Smooth muscle cell (in vitro differentiated cells): Measurements from ENCODE around the gene PRR15L. TPM values are rescaled to one million over a fixed set of nuclear protein-coding genes. Genes with fewer than 3 reads are reported as not detected.
A peak's percentile ranks its signal among the peaks of the same experiment; 100 is the strongest.

Source experiments
- DNase-seq: peaks from one replicate; lab custom pipeline; 2025; ENCODE audit not compliant: unreplicated experiment; lab: John Stamatoyannopoulos, UW
- H2AFZ ChIP-seq: fragments of 200-600 bp; sonication (generic); 2 replicates; pipeline ENCODE4 v1.6.0; 2016; ENCODE audit warnings: antibody characterized with exemption, low read depth, mild to moderate bottlenecking
- H3F3A ChIP-seq: fragments of 200-600 bp; sonication (generic); 2 replicates; pipeline ENCODE4 v1.6.0; 2017; ENCODE audit warnings: antibody characterized with exemption, low read depth
- H3K27ac ChIP-seq: fragments of 200-600 bp; sonication (generic); 2 replicates; pipeline ENCODE4 v1.5.1; 2016; ENCODE audit warnings: low read depth, mild to moderate bottlenecking
- H3K27me3 ChIP-seq: fragments of 200-600 bp; sonication (generic); 2 replicates; pipeline ENCODE4 v1.6.1; 2016; ENCODE audit warnings: low read depth, mild to moderate bottlenecking
- H3K36me3 ChIP-seq: fragments of 200-600 bp; sonication (generic); 2 replicates; pipeline ENCODE4 v1.5.1; 2016; ENCODE audit warnings: low read depth
- H3K4me1 ChIP-seq: fragments of 200-600 bp; sonication (generic); 2 replicates; pipeline ENCODE4 v1.5.1; 2016; ENCODE audit warnings: low read depth
- H3K4me2 ChIP-seq: fragments of 200-600 bp; sonication (generic); 2 replicates; pipeline ENCODE4 v1.6.0; 2016; ENCODE audit warnings: mild to moderate bottlenecking
- H3K4me3 ChIP-seq: fragments of 200-600 bp; sonication (generic); 2 replicates; pipeline ENCODE4 v1.5.1; 2016; ENCODE audit warnings: mild to moderate bottlenecking
- H3K79me2 ChIP-seq: fragments of 200-600 bp; sonication (generic); 2 replicates; pipeline ENCODE4 v1.6.0; 2016; ENCODE audit warnings: low read depth, mild to moderate bottlenecking
- H3K9ac ChIP-seq: fragments of 200-600 bp; sonication (generic); 2 replicates; pipeline ENCODE4 v1.6.0; 2016; ENCODE audit warnings: low read depth
- H3K9me3 ChIP-seq: fragments of 200-600 bp; sonication (generic); replicated peaks from 2 replicates; pipeline ENCODE4 v1.5.1; 2016; ENCODE audit warnings: low read depth
- H4K20me1 ChIP-seq: fragments of 200-600 bp; sonication (generic); 2 replicates; pipeline ENCODE4 v1.6.0; 2016; ENCODE audit warnings: low read depth
- CTCF ChIP-seq: fragments of 200-600 bp; sonication (generic); IDR thresholded peaks from 2 replicates; pipeline ENCODE4 v1.5.1; 2017; ENCODE audit warnings: borderline replicate concordance, mild to moderate bottlenecking, antibody characterized with exemption; ENCODE audit not compliant: insufficient read depth, poor library complexity, severe bottlenecking
- WGBS: methylation state at CpG from one replicate; pipeline ENCODE4 v1.1.7; 2016; ENCODE audit warnings: low lambda C conversion rate; 5-methylcytosine and 5-hydroxymethylcytosine counted together
- polyA plus RNA-seq: library from polyadenylated mRNA; unstranded; fragments of >200 nt; fragmentation: Nextera tagmentation; extraction: Ambion mirVana; gene quantifications from 2 replicates; pipeline ENCODE4 v1.2.1, GENCODE V29; 2016
- total RNA-seq: library from RNA; depleted of rRNA; stranded (reverse); fragments of >200 nt; gene quantifications from 2 replicates; pipeline ENCODE4 v1.2.3, GENCODE V29; 2014

The PRR15L gene
- total and polyA plus RNA-seq, 2 experiments from 2014 or later: not detected

GRCh38 chr17:47993031-47993564 lies 35.4 kb upstream of the PRR15L start:
- Histone ChIP-seq H3K79me2 (no peaks in the 10 kb centered on the region), H3K9ac (no peak overlapping the region), H3K27me3 (no peaks in the 10 kb centered on the region), H3K4me2 (no peak overlapping the region), H3F3A (no peaks in the 10 kb centered on the region), H3K27ac (no peak overlapping the region), H2AFZ (no peak overlapping the region), H3K4me1 (peaks cover 66% of the 10 kb centered on the region), H4K20me1 (no peaks in the 10 kb centered on the region), H3K9me3 (no peaks in the 10 kb centered on the region), H3K4me3 (no peak overlapping the region), H3K36me3 (no peaks in the 10 kb centered on the region)
- DNase-seq: no peak
- TF ChIP-seq CTCF: no peak
- 67% methylated on average over 9 of the region's 9 CpGs for WGBS

- TF ChIP-seq CTCF: no peak
- 77% methylated on average over 4 of the region's 4 CpGs for WGBS
- Histone ChIP-seq H3K4me2 (no peak overlapping the region), H3K9me3 (no peaks in the 10 kb centered on the region), H3K27me3 (no peaks in the 10 kb centered on the region), H3K79me2 (no peaks in the 10 kb centered on the region), H3F3A (peaks cover 6% of the 10 kb centered on the region), H3K27ac (no peak overlapping the region), H3K9ac (no peak overlapping the region), H3K4me3 (no peak overlapping the region), H3K4me1 (peaks cover 75% of the 10 kb centered on the region), H2AFZ (no peak overlapping the region), H3K36me3 (no peaks in the 10 kb centered on the region), H4K20me1 (no peaks in the 10 kb centered on the region)
- DNase-seq: no peak
Measured at GRCh38 chr17:47992216-47992615, 34.5 kb upstream of the PRR15L start.

- H2AFZ ChIP-seq: peak overlapping the region; percentile 77
- H3K27me3 ChIP-seq: no peaks in the 10 kb centered on the region
- peaks cover 6% of the 10 kb centered on the region for H3F3A ChIP-seq
- H3K4me3 ChIP-seq: no peak overlapping the region
- H3K79me2 ChIP-seq: no peaks in the 10 kb centered on the region
- no peaks in the 10 kb centered on the region for H4K20me1 ChIP-seq
- DNase-seq: no peak
- no peak overlapping the region for H3K9ac ChIP-seq
- H3K4me2 ChIP-seq: no peak overlapping the region
- TF ChIP-seq CTCF: no peak
- no peak overlapping the region for H3K27ac ChIP-seq
- H3K9me3 ChIP-seq: no peaks in the 10 kb centered on the region
- H3K4me1 ChIP-seq: peaks cover 81% of the 10 kb centered on the region
- 56% methylated on average over 14 of the region's 14 CpGs for WGBS
- H3K36me3 ChIP-seq: no peaks in the 10 kb centered on the region
Measured at GRCh38 chr17:47990962-47991731, 33.5 kb upstream of the PRR15L start.

- Histone ChIP-seq H3F3A (peaks cover 6% of the 10 kb centered on the region), H3K79me2 (no peaks in the 10 kb centered on the region), H3K9me3 (no peaks in the 10 kb centered on the region), H3K9ac (no peak overlapping the region), H3K27ac (no peak overlapping the region), H3K4me1 (peaks cover 71% of the 10 kb centered on the region), H3K27me3 (no peaks in the 10 kb centered on the region), H3K4me3 (no peak overlapping the region), H4K20me1 (no peaks in the 10 kb centered on the region), H2AFZ (no peak overlapping the region), H3K36me3 (no peaks in the 10 kb centered on the region), H3K4me2 (no peak overlapping the region)
- WGBS: 100% methylated on average over 1 of the region's 1 CpG
- no peak for DNase-seq
- TF ChIP-seq CTCF: no peak
Measured at GRCh38 chr17:47989700-47990099, 32.0 kb upstream of the PRR15L start.
